HG02623 (cell line): Measurements from ENCODE around the gene TTC7B.

Source experiments
- ATAC-seq: cut with Tn5 transposase; IDR thresholded peaks from one replicate; pipeline ENCODE4 v1.9.1; 2021; ENCODE audit warnings: moderate library complexity; ENCODE audit not compliant: unreplicated experiment

TTC7B gene

GRCh38 chr14:90605430-90605829 lies 210.8 kb downstream of the TTC7B start:
- ATAC-seq, result no peak

GRCh38 chr14:90604356-90604755 lies 211.9 kb downstream of the TTC7B start:
- no peak for ATAC-seq

GRCh38 chr14:90603841-90604240 lies 212.4 kb downstream of the TTC7B start:
- ATAC-seq, result no peak

- no peak for ATAC-seq
Measured at GRCh38 chr14:90603336-90603735, 212.9 kb downstream of the TTC7B start.

- ATAC-seq, result no peak
Measured at GRCh38 chr14:90602088-90602687, 214.0 kb downstream of the TTC7B start.

GRCh38 chr14:90601563-90601962 lies 214.7 kb downstream of the TTC7B start:
- ATAC-seq, result no peak

- no peak for ATAC-seq
Measured at GRCh38 chr14:90600619-90601018, 215.6 kb downstream of the TTC7B start.

GRCh38 chr14:90599748-90600507 lies 216.3 kb downstream of the TTC7B start:
- no peak for ATAC-seq

- no peak for ATAC-seq
Measured at GRCh38 chr14:90599339-90599738, 216.9 kb downstream of the TTC7B start.

- no peak for ATAC-seq
Measured at GRCh38 chr14:90597961-90598360, 218.3 kb downstream of the TTC7B start.

- ATAC-seq, result no peak
Measured at GRCh38 chr14:90596733-90597132, 219.5 kb downstream of the TTC7B start.

- ATAC-seq, result no peak
Measured at GRCh38 chr14:90593254-90594040, 222.8 kb downstream of the TTC7B start.

GRCh38 chr14:90592655-90593054 lies 223.6 kb downstream of the TTC7B start:
- no peak for ATAC-seq

- no peak for ATAC-seq
Measured at GRCh38 chr14:90587918-90588317, 228.3 kb downstream of the TTC7B start.

GRCh38 chr14:90587252-90587910 lies 228.8 kb downstream of the TTC7B start:
- no peak for ATAC-seq

- no peak for ATAC-seq
Measured at GRCh38 chr14:90585106-90585505, 231.1 kb downstream of the TTC7B start.

GRCh38 chr14:90583916-90584605 lies 232.2 kb downstream of the TTC7B start:
- no peak for ATAC-seq

- no peak for ATAC-seq
Measured at GRCh38 chr14:90583427-90583826, 232.8 kb downstream of the TTC7B start.

- ATAC-seq, result no peak
Measured at GRCh38 chr14:90582166-90582565, 234.1 kb downstream of the TTC7B start.

- no peak for ATAC-seq
Measured at GRCh38 chr14:90581745-90582144, 234.5 kb downstream of the TTC7B start.
